T-helper 17 cell (primary cell): Measurements from ENCODE around the gene PSMD2. TPM values are rescaled to one million over a fixed set of nuclear protein-coding genes. Genes with fewer than 3 reads are reported as not detected.
A peak's percentile ranks its signal among the peaks of the same experiment; 100 is the strongest.

ENCODE experiments used
- ATAC-seq: fragments of 150-1000 bp; cut with Tn5 transposase; 2 replicates; pipeline ENCODE4 v1.10.0; 2021; ENCODE audit warnings: mild to moderate bottlenecking, moderate library complexity
- DNase-seq, 3 donors: peaks; one replicate each; pipeline versions ENCODE4 v3.0.0 to v3.0.0-alpha.2; 2020 to 2021
- H3K9me3 ChIP-seq: one replicate; pipeline ENCODE4 v1.7.0; 2013; ENCODE audit warnings: low read length, mild to moderate bottlenecking; ENCODE audit not compliant: control insufficient read depth, poor library complexity, severe bottlenecking
- H3K27ac Mint-ChIP-seq: one replicate; pipeline ENCODE4 v1.8.0; 2022; ENCODE audit warnings: mild to moderate bottlenecking, moderate library complexity, mixed read lengths
- H3K27me3 Mint-ChIP-seq: one replicate; pipeline ENCODE4 v1.8.0; 2022; ENCODE audit warnings: mixed read lengths
- H3K36me3 Mint-ChIP-seq: one replicate; pipeline ENCODE4 v1.8.0; 2022; ENCODE audit warnings: low read depth, mixed read lengths
- H3K4me1 Mint-ChIP-seq: one replicate; pipeline ENCODE4 v1.8.0; 2022; ENCODE audit warnings: mild to moderate bottlenecking, mixed read lengths
- H3K4me3 Mint-ChIP-seq: one replicate; pipeline ENCODE4 v1.8.0; 2022; ENCODE audit warnings: mild to moderate bottlenecking, moderate library complexity, mixed read lengths
- total RNA-seq, 4 donors: library from RNA in 2 of 4; stranded (reverse) in 2 of 4; gene quantifications; one replicate each; pipeline ENCODE4 v1.2.3 and lab custom pipeline; 2022 to 2026

The PSMD2 gene
- total RNA-seq (100 to 1,000 TPM; 149 to 171 TPM), total RNA-seq (lab: John Stamatoyannopoulos, UW) (112 to 201 reads per million in 2 donors)

DNA sequence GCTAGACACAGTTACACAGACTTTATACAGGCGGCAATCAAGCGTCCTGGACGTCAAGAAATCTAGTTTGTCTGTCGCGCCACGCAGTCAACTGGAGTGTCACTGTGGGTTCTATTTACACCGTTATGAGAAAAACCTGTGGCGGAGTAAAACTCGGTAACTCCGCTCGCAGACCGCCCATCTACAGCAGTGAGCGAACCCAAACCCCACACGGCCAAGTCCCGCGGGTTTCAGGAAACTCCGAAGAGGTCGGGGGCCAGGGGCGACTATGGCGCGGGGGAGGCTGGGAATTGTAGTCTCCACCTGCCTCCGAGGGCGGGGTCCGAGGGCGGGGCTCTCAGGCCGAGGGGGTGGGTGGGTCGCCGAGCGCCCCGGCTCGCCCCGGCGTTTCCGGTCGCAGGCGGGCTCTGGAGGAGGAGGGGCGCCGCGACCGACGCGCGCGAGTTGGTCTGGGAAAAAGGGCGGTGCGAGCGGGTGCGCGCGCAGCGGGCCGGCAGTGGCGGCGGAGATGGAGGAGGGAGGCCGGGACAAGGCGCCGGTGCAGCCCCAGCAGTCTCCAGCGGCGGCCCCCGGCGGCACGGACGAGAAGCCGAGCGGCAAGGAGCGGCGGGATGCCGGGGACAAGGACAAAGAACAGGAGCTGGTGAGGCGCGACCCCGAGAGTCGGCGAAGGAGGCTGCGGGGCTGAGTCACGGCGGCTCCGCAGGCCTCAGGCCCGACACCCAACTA lies at the start of gene PSMD2:
Gene PSMD2, plus strand, starts transcription at position 483 of the 729 bp plus-strand sequence. Its CDS starts 26 bp downstream, at position 509.
- Mint-ChIP-seq H3K27me3 (no peaks in the 10 kb centered on the region), H3K4me3 (peak within 1 kb of the TSS; percentile 92), H3K36me3 (no peaks in the 10 kb centered on the region), H3K4me1 (peaks cover 16% of the 10 kb centered on the region), H3K27ac (peak within 1 kb of the TSS; percentile 91)
- H3K9me3 ChIP-seq = no peaks in the 10 kb centered on the region
- DNase-seq (peak; percentile 95 to 98 (median 98)), ATAC-seq (peak; percentile 96)

DNA sequence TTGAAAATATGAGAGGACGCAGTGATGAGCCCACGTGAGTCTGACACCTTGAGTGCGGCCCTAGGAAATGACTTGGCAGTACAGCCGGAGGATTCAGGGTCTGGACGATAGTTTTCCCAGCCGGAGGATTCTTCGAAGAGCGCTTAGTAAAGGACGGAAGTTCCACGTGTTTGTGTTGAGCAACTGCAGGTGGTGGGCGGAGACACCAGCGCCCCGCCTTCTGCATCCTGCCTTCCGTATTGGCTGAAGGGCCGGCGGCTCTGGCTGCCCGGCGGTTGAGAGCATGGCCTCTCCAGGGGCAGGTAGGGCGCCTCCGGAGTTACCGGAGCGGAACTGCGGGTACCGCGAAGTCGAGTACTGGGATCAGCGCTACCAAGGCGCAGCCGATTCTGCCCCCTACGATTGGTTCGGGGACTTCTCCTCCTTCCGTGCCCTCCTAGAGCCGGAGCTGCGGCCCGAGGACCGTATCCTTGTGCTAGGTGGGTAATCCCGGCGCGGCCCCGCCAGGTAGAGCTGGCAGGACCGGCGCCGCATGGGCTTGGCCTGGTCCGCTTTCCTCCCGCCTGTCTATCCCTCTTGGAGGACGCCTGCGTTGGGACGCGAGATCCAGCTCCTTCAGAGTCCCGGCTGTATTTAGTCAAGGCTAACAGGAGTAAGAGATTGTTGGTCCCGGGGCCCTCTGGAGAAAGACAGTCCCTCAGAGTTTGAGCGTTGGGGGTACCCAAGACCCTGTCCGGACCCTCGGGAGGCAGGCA lies 49.5 kb upstream of the PSMD2 start, which contains the start of gene EEF1AKMT4:
Gene EEF1AKMT4, plus strand, starts transcription at position 261 of the 755 bp plus-strand sequence. Its CDS starts 23 bp downstream, at position 284.
- Mint-ChIP-seq H3K4me1 (peaks cover 24% of the 10 kb centered on the region), H3K27me3 (no peaks in the 10 kb centered on the region), H3K4me3 (peak within 1 kb of the TSS; percentile 98), H3K27ac (peak within 1 kb of the TSS; percentile 99), H3K36me3 (peaks cover 10% of the 10 kb centered on the region)
- DNase-seq (peak; percentile 92 to 96 (median 92)), ATAC-seq (peak; percentile 89)
- no peaks in the 10 kb centered on the region for H3K9me3 ChIP-seq

DNA sequence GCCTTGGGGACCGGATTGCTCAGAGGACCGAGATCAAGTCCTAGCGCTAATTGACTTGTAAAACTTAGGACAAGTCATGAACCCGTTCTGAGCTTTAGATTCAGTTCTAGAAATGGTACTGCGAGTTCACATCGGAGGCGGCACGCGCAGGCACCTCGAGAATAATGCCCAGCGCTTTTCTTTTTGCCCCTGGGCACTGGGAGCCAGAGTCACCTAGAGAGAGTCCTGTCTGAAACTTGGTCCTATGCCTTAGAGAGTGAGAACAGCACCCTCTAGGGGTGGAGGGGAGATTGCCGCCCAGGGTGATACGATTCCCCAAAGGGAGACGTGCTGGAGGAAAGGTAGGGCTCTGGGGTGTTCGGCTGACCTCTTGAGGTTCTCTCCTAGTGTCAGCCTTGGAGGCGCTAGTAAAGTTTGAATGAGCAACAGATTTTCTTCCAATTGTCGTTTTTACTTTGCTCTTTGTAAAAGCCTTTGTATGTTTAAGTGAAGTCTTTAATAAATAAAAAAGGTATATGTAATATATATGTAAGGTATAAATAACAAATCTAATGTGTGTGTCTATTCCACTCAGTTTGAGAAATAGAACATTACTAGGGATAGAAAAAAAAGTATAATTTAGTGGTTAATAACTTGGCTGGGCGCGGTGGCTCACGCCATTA lies 48.7 kb upstream of the PSMD2 start:
- H3K9me3 ChIP-seq = no peaks in the 10 kb centered on the region
- peak overlapping the region; percentile 98 for H3K4me3 Mint-ChIP-seq
- H3K27me3 Mint-ChIP-seq = no peaks in the 10 kb centered on the region
- ATAC-seq = peak; percentile 68
- peaks cover 4% of the 10 kb centered on the region for H3K36me3 Mint-ChIP-seq
- peaks cover 19% of the 10 kb centered on the region for H3K4me1 Mint-ChIP-seq
- peak overlapping the region; percentile 99 for H3K27ac Mint-ChIP-seq
- DNase-seq = peak; percentile 64 to 87 (median 76)

DNA sequence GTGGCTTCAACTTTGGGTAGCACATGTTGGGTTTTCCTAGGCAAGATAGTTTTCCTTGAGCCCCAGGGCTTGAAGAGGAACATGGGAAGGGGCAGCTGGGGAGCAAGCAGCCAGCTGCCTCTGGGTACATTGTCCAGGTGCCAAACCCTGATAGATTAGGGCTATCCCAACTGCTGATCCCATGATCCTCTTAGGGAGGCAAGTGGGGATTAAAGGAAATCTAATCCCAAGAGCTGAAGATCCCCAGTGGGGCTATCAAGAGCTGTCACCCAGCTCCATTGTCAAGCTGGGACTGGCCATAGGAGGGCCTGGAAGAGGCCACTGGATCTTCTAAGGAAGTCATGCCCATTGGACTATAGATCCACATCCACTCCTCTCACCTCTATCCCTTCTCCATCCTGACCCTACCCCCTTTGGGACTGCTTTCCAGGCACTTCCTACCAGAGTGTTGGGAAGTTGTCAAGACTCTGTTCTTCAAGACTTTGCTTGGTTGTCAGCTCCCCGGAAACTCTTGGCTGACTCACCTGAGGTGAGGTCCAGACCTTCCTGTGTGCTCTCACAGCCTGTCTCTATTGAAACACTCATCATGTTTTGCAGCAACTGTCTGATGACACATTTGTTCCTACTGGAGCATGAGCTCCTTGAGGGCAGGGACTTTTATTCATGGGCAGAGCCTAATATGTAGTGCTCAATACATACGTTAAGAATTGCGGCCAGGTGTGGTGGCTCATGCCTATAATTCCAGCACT lies 43.6 kb upstream of the PSMD2 start:
- Mint-ChIP-seq H3K36me3 (peaks cover 2% of the 10 kb centered on the region), H3K27ac (no peak overlapping the region), H3K4me3 (no peak overlapping the region), H3K4me1 (peaks cover 9% of the 10 kb centered on the region), H3K27me3 (no peaks in the 10 kb centered on the region)
- ATAC-seq (no peak), DNase-seq (no peak)
- H3K9me3 ChIP-seq = no peaks in the 10 kb centered on the region

DNA sequence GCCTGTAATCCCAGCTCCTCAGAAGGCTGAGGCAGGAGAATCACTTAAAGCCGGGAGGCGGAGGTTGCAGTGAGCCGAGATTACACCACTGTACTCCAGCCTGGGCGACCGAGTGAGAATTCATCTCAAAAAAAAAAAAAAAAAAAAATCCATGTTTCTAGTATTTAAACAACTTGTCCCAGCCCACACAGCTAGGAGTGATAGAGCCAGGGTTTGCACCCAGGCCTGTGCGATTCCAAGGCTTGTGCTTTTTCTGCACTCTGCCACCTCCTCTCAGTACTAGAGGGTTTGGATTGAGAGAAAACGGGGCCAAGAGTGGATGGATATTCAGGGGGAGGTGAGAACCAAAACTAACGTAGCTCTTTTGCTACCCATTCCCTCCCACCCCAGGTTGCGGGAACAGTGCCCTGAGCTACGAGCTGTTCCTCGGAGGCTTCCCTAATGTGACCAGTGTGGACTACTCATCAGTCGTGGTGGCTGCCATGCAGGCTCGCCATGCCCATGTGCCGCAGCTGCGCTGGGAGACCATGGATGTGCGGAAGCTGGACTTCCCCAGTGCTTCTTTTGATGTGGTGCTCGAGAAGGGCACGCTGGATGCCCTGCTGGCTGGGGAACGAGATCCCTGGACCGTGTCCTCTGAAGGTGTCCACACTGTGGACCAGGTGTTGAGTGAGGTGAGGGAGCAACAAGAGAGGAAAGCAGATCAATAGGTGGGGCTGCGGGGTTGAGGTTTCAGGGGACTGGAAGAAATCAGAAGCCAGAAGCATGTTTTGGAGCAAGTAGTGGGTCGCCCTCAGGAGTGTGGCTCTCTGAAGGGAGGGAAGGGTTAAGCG lies 41.7 kb upstream of the PSMD2 start:
- peaks cover 18% of the 10 kb centered on the region for H3K4me1 Mint-ChIP-seq
- H3K4me3 Mint-ChIP-seq = no peak overlapping the region
- ATAC-seq = no peak
- H3K36me3 Mint-ChIP-seq = peaks cover 5% of the 10 kb centered on the region
- H3K9me3 ChIP-seq = no peaks in the 10 kb centered on the region
- DNase-seq = no peak
- H3K27ac Mint-ChIP-seq = peak overlapping the region; percentile 3
- H3K27me3 Mint-ChIP-seq = no peaks in the 10 kb centered on the region

DNA sequence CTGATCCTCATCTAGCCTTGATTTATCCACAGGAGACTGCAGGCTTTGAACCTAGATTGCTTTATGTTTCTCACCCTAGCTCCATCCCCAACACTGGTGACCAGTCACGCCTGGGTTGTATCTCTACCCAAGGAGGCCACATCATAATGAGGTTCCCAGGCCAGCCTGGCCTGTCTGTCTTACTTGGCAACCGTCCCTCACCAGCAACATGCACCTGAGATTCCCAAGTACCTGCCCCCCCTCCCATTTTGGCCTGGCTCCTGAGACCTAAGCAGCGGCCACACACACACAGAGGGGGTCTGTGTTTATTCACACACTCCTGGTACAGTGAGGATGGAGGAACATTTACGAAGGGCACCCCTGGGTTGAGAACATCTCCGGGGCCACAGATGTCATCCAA lies 40.1 kb upstream of the PSMD2 start:
- Mint-ChIP-seq H3K27me3 (no peaks in the 10 kb centered on the region), H3K27ac (peak overlapping the region; percentile 45), H3K4me3 (no peak overlapping the region), H3K36me3 (peaks cover 5% of the 10 kb centered on the region), H3K4me1 (peaks cover 22% of the 10 kb centered on the region)
- DNase-seq (no peak), ATAC-seq (no peak)
- H3K9me3 ChIP-seq = no peaks in the 10 kb centered on the region

DNA sequence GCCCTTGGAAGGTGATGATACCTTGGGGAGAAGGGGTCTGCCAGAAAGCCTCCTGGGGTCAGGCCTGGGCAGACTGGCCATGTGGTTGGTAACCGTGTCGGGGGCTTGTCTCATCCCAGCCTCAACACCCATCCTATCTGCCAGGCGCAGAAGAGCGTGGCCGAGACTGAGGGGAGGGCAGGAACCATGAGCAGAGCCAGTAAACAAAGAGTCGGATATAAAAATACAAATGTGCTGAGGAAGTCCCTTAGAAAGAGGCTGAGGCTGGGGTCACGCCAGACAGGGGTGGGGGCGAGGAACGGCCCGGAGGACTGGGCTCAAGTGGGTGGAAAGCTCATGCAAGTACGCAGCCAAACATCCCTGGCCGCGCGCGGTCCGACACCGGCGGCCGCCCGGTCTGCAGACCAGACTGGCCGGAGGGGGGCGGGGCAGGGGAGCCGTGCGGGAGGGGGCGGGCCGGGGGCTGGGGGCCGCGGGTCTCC lies 39.6 kb upstream of the PSMD2 start:
- DNase-seq = no peak
- peak overlapping the region; percentile 45 for H3K27ac Mint-ChIP-seq

DNA sequence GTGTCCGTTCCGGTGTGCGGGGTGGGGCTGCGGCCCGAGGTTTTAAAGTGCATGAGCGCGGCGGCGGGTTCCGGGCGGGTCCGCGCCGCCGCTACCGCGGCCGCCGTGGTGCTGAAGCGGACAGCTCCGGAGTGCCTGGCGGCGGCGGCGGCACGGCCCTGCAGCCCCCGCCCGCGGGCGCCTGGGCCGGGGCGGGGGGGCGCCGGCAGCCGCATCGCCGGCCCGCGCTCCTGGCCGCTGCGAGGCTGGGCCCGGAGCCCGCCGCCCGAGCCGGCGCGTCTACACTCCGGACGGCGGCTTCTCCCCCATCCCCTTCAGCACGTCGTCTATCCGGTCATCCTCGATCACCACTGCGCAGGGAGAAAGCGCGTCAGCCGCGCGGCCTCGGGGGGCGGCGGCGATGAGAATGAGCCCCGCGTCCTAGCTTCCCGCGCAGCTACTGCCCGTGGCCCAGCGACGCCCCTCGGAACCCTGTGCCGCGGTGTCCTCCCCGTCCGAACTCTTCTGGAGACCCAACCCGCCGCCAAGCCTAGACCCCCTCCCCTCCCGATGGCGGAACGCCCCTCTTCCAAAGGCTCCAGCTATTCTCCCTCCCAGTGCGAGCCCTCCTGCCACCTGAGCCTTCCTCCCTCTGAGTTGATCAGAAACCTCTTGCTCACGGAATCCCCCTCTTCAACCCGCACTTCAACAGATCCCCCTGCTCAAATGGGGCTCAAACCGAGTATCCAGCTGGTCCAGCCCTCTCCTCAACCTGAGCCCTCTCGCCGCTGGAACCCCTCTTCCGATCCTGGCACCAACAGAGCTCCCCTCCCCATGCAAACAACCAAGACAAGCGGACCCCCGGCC lies 38.9 kb upstream of the PSMD2 start:
- peaks cover 5% of the 10 kb centered on the region for H3K36me3 Mint-ChIP-seq
- H3K4me1 Mint-ChIP-seq = peaks cover 22% of the 10 kb centered on the region
- no peaks in the 10 kb centered on the region for H3K27me3 Mint-ChIP-seq
- peak overlapping the region; percentile 45 for H3K27ac Mint-ChIP-seq
- peak overlapping the region; percentile 98 for H3K4me3 Mint-ChIP-seq
- ATAC-seq (peak; percentile 69), DNase-seq (peak; percentile 22 to 48 (median 41))
- no peaks in the 10 kb centered on the region for H3K9me3 ChIP-seq

More for the DNA sequence above, 39.6 kb upstream of the PSMD2 start:
- H3K4me1 Mint-ChIP-seq = peaks cover 22% of the 10 kb centered on the region
- H3K36me3 Mint-ChIP-seq = peaks cover 5% of the 10 kb centered on the region
- peak overlapping the region; percentile 90 for H3K4me3 Mint-ChIP-seq
- no peaks in the 10 kb centered on the region for H3K9me3 ChIP-seq
- no peak for ATAC-seq
- no peaks in the 10 kb centered on the region for H3K27me3 Mint-ChIP-seq

DNA sequence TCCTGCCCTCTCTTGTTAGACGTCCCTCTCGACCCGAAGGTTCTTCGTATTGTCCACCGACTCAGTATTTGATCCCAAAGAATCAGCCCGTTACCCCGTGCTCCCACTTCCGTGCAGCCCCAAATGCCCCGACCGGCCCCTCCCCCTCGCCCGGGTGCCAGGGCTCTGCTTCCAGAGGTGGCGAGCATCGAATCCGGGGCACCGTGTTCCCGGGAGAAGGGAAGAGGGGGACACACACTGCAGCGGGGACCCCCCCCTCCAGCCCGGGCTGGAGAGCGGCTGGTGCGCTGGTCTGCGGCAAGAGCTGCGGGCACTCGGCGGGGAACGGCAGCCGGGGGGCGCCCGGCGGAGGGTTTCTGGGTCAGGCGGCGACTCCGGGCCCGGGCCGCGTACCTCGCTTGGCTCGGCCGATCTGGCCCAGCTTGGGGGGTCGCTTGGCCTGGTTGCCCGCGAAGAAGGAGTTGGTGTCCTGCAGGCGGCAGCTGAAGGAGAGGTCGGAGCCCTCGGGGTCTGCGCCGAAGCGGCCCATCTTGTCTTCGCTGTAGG lies 38.2 kb upstream of the PSMD2 start:
- Mint-ChIP-seq H3K4me1 (peaks cover 20% of the 10 kb centered on the region), H3K27me3 (no peaks in the 10 kb centered on the region), H3K27ac (no peak overlapping the region), H3K36me3 (peaks cover 5% of the 10 kb centered on the region), H3K4me3 (peak overlapping the region; percentile 98)
- no peaks in the 10 kb centered on the region for H3K9me3 ChIP-seq
- DNase-seq (no peak), ATAC-seq (no peak)

DNA sequence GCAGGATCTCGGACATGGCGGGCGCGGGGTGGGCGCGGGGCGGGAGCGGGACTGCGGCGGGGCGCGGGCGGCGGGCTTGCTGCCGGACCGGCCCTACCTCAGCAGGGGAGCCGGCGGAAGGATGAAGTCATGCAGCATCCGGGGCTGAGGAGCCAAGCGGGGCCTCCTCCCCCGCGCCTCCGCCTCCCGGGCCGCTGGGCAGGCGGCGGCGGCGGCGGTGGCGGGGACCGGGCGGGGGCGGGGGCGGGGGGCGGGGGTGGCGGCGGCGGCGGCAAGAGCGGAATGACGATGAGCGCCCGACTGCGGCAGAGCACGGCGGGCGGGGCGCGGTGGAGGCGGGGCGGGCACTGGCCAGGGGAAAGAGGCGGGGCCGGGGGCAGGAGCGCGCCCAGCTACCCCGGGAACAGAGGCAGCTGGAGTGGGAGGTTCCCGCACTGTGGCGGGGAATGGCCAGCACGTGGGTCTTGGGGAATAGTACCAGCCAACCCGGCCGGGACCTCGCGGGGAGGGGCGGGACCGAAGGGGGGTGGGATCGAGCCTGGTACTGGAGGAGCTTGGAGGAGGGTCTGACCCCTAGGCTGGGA lies 37.7 kb upstream of the PSMD2 start, which contains the start of gene CAMK2N2:
Gene CAMK2N2, minus strand, starts transcription at position 284 of the 584 bp plus-strand sequence. Its CDS starts 268 bp downstream, at position 16.
- Mint-ChIP-seq H3K4me3 (peak within 1 kb of the TSS; percentile 98), H3K27ac (peak within 1 kb of the TSS; percentile 32), H3K27me3 (no peaks in the 10 kb centered on the region), H3K36me3 (peaks cover 5% of the 10 kb centered on the region), H3K4me1 (peaks cover 20% of the 10 kb centered on the region)
- H3K9me3 ChIP-seq = no peaks in the 10 kb centered on the region
- peak; percentile 27 to 67 (median 62) for DNase-seq
- ATAC-seq = peak; percentile 71
